Motor neuron (in vitro differentiated cells): ENCODE data around the gene EHMT1. TPM values are rescaled to one million over a fixed set of nuclear protein-coding genes. Genes with fewer than 3 reads are reported as not detected.

Experiments used
- ATAC-seq, 8 experiments: fragments of 200-7000 bp; cut with Tn5 transposase; replicated peaks in 6 of 8; 2 replicates each; pipeline ENCODE4 v1.8.0; 2021; ENCODE audit warnings: mild to moderate bottlenecking in 8 of 8, moderate library complexity in 8 of 8
- H3K27ac ChIP-seq, 2 donors: fragments of 250-450 bp; sonication (Bioruptor Pico); 2 replicates each; pipeline ENCODE4 v1.9.0; 2021; ENCODE audit warnings: antibody characterized with exemption in 2 of 2, mild to moderate bottlenecking in 2 of 2, moderate library complexity in 1 of 2
- H3K4me1 ChIP-seq, 2 donors: fragments of 250-450 bp; sonication (Bioruptor Pico); replicated peaks in 1 of 2; 2 replicates each; pipeline ENCODE4 v1.6.1; 2021; ENCODE audit warnings: antibody characterized with exemption in 2 of 2, mild to moderate bottlenecking in 2 of 2, moderate library complexity in 1 of 2
- H3K4me3 ChIP-seq, 5 donors: fragments of 250-450 bp; sonication (Bioruptor Pico); 2 replicates each; pipeline ENCODE4 v1.9.0; 2021; ENCODE audit warnings: antibody characterized with exemption in 5 of 5, mild to moderate bottlenecking in 5 of 5, moderate library complexity in 4 of 5
- WGBS, 10 experiments: fragments of 450-650 bp; shearing (Covaris generic); methylation state at CpG; one replicate each; pipeline ENCODE4 v1.0.0; 2022; 5-methylcytosine and 5-hydroxymethylcytosine counted together
- in situ Hi-C, 9 experiments: fragments of 400-800 bp; cut with MboI; loops; one replicate each; pipeline ENCODE4 v1.15.0; 2021; ENCODE audit warnings: low sequenced_read_pairs in 9 of 9, low pct_unique_long_range_greater_than_20kb in 2 of 9; ENCODE audit not compliant: unreplicated experiment in 9 of 9
- total RNA-seq, 8 experiments: library from RNA; unstranded; fragments of 300-600 nt; gene quantifications; 2 replicates each; pipeline versions ENCODE4 v1.2.3 to v1.2.4, GENCODE V29; 2022

EHMT1 gene
- total RNA-seq, 8 experiments from 2014 or later, result 25.0 to 90.6 (median 42.6) TPM

DNA sequence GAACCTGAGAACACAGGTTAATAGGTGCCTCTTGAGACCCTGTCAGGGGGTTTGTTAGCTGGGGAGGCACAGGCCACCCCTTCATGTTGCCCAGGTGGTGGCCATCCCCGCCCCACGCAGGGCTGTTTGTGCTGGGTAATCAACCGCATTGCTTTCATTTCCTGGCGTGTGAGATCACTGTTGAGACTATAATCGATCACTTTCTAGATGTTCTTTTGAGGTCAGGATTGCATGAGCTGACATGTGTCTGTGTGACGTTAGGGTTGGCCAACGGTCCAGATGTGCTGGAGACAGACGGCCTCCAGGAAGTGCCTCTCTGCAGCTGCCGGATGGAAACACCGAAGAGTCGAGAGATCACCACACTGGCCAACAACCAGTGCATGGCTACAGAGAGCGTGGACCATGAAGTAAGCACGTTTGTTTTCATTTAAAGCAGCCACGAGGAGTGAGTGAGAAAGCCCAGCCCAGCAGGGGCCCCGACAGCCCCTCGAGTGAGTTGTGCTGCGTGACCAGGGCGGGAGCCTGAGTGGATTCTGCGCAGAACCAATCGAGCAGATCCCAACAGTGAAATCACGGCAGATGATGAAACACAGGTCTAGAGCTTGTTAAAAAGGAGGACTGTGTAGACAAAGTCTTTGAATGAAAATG lies 143.7 kb downstream of the EHMT1 start:
- no peak for ATAC-seq
- H3K27ac ChIP-seq, result no peak overlapping the region
- H3K4me3 ChIP-seq, result no peak overlapping the region
- peaks cover 14% of the 10 kb centered on the region in 2 donors for H3K4me1 ChIP-seq
- in situ Hi-C loops, result no loop called here
- WGBS, 10 experiments, result 69 to 100% (median 100%) methylated on average over 1 to 6 of the region's 21 CpGs; no CpG with 5 or more reads in 1 of the 10 experiments

DNA sequence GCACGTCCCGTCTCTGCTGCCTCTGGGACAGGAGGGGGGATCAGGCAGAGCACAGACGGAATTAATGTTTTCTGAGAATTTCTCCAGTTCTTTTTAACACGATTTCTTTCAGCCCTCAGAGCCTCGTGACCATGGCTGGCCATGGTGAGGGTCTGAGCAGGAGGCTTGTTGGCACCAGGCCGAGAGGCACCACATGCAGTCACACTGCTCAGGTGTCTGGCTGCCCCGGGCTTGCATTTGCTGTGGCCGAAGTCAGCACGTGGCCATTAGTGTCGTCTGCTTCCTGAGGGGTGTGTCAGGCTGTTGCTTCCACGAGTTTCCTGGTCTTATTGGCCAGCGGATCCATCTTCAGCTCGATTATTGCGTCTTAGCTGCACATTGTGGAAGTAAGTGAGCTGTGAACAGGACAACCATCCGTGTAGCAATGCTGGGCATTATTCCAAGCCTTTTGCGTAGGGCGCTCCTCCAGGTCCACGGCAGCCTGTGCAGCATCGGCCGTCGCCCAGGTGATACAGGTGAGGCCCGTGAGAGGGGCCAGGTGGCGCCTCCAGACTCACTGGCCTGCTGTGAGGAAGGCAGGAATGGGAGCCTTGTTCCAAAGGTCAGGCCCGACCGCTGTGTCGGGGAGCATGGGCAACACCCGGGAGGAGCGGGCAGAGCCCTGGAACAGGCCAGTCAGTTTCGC lies 144.6 kb downstream of the EHMT1 start:
- H3K4me3 ChIP-seq, result no peak overlapping the region
- H3K4me1 ChIP-seq, result peaks cover 14% of the 10 kb centered on the region in 2 donors
- in situ Hi-C loops, result no loop called here
- no peak for ATAC-seq
- H3K27ac ChIP-seq, result no peak overlapping the region
- 83 to 100% (median 92%) methylated on average over 1 to 9 of the region's 29 CpGs; no CpG with 5 or more reads in 4 of the 10 experiments for WGBS, 10 experiments

DNA sequence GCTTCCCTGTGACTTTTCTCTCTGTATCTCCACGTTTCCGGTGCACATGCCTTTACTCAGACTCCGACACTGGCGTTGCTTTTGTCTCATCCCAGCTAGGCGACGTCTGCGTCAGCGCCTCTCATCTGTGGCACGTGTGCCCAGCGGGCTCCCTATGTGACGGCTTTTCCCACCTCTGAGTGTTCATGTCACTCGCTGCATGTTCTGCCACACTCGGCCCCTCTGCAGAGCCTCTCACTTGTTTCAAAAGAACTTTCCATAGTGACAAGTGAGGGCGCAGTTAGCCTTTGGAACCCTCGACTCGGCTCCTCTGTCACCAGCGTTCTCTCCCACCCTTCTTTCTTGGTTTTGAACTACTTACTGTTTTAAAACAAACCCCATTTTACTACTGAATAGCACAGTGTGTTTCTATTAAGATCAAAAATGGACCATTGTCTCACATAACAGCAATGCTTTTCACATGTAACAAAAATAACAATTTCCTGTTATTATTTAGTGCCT lies 145.4 kb downstream of the EHMT1 start:
- WGBS, 10 experiments, result 60 to 98% (median 90%) methylated on average over 1 to 11 of the region's 17 CpGs; no CpG with 5 or more reads in 2 of the 10 experiments
- no peak overlapping the region for H3K4me3 ChIP-seq
- H3K4me1 ChIP-seq, result peaks cover 14% of the 10 kb centered on the region in 2 donors
- in situ Hi-C loops, result no loop called here
- H3K27ac ChIP-seq, result no peak overlapping the region
- no peak for ATAC-seq

DNA sequence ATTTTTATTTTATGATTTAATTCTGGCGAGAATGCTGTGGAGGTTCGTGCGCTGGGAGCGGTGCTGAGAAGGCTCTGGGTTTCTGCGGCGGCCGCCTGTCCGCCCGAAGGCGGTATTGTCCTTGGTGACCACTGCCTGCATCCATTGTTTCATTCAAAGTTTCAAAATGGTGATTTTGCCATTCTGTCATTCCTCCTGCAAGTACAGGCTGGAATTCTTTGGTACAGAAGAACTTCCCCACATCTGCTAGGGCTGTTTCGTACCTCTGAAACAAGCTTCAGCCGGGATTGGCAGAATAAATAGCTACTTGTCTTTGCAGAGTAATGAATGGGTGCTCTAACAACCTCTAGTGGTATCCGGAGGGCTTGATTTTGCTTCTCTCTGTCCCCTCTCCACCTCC lies 146.2 kb downstream of the EHMT1 start:
- ATAC-seq, result peak in 6 of 8 experiments; percentile 14 to 55 (median 34)
- 14 to 96% (median 74%) methylated on average over 1 to 12 of the region's 13 CpGs; no CpG with 5 or more reads in 2 of the 10 experiments for WGBS, 10 experiments
- Histone ChIP-seq H3K27ac (peak overlapping the region in 1 of 2 donors; percentile 12), H3K4me1 (peaks cover 8 to 9% of the 10 kb centered on the region in 2 donors), H3K4me3 (no peak overlapping the region)
- in situ Hi-C loops, result no loop called here

DNA sequence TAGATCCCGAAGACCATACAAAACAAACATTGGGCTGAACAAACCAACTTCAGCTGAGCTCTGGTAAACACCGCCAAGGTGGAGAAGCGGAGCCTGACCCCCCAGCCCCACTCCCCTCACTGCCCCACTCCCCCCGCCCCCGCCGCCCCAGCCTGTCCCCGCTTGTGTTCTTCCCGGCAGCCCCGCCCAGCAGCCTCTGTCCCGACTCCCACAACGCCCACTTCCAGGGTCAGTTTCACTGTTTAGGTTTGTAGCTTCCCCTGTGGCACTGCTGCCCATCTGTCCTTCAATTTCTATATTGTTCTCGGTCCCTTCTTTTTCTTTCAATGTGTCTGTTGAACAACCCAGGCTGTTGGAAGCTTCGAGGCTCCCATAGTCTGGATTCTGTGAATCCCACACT lies 146.7 kb downstream of the EHMT1 start:
- H3K4me3 ChIP-seq, result no peak overlapping the region
- ATAC-seq, result peak in 3 of 8 experiments; percentile 33 to 53 (median 52)
- WGBS, 10 experiments, result 56 to 100% (median 80%) methylated on average over 1 to 2 of the region's 13 CpGs; no CpG with 5 or more reads in 5 of the 10 experiments

DNA sequence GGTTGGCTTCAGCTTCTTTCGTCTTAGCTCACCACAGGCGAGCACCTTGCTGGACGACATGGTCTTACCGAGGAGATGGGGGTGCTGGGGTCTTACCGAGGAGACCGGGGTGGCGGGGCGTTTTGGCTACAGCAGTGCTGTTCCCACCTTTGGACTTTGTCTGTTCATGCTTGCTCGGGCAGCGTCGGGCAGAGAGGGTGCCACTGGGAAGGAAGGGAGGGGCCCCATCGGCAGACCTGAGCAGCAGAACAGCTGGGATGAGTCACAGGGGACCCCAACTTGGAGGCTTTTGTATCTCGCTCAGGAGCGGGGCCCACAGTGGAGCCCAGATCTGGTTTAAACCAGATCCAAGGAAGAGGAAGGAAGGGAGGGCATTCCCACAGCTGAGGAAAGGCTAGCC lies 152.8 kb downstream of the EHMT1 start:
- 78 to 100% (median 88%) methylated on average over 2 to 5 of the region's 14 CpGs; no CpG with 5 or more reads in 6 of the 10 experiments for WGBS, 10 experiments
- no peak for ATAC-seq
- Histone ChIP-seq H3K4me3 (no peak overlapping the region), H3K4me1 (no peaks in the 10 kb centered on the region), H3K27ac (no peak overlapping the region)
- in situ Hi-C loops, result no loop called here

More for the DNA sequence above, 146.7 kb downstream of the EHMT1 start:
- in situ Hi-C loops, result no loop called here
- Histone ChIP-seq H3K4me1 (peaks cover 5 to 6% of the 10 kb centered on the region in 2 donors), H3K27ac (no peak overlapping the region)

DNA sequence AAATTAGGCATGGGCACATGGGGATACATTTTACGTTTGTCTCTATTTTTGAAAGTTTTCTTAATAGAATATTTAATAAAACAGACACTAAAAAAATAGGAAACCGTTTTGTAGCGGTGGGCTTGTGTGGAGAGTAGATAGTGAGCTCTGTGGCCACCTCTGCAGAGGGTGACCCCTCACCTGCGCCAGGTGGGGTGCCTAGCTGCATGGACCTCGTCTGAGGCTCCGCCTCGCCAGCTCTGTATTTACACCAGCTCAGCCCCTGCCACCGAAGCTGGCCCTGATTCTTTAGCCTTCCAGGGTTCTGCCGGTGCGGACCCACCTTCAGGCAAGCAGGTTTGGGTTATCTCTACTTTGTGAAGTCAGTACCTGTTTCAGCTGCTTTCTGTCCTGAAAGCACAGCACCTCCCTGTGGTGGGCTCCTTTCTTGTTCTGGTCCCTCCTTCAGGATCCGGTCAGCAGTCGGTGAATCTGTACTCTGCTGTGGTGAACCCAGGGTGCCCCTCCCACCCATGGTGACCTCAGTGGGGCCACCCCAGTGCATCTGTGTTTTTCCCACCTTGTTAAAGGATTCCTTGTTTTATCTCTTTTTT lies 153.6 kb downstream of the EHMT1 start:
- H3K4me1 ChIP-seq, result no peaks in the 10 kb centered on the region
- in situ Hi-C loops, result no loop called here
- H3K4me3 ChIP-seq, result no peak overlapping the region
- no peak for ATAC-seq
- 62 to 100% (median 93%) methylated on average over 1 to 7 of the region's 12 CpGs; no CpG with 5 or more reads in 1 of the 10 experiments for WGBS, 10 experiments
- no peak overlapping the region for H3K27ac ChIP-seq

DNA sequence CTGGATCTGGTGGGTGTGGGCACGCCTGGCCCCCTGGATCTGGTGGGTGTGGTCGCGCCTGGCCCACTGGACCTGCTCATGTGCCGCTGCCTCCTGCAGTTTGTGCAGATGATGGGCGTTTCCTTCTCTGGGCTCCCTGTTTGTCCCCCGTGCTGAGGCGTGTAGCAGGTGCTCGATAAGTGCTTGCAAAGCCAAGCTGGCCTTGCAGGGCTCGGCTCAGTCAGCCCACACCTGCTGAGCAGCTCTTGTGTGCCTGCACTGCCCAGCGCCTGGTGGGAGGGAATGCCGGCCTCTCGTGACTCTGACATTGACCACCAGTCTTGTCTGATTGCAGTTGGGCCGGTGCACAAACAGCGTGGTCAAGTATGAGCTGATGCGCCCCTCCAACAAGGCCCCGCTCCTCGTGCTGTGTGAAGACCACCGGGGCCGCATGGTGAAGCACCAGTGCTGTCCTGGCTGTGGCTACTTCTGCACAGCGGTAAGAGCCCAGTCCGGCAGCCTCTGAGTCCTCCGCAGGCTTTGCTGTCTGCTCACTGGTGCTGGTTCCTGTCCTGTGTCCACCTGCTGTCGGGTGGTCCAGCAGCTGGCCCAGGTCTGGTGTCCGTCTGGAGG lies 156.1 kb downstream of the EHMT1 start:
- no peak for ATAC-seq
- Histone ChIP-seq H3K4me3 (no peak overlapping the region), H3K27ac (no peak overlapping the region), H3K4me1 (no peaks in the 10 kb centered on the region)
- 92 to 100% (median 99%) methylated on average over 1 to 8 of the region's 24 CpGs; no CpG with 5 or more reads in 4 of the 10 experiments for WGBS, 10 experiments
- in situ Hi-C loops, result no loop called here

DNA sequence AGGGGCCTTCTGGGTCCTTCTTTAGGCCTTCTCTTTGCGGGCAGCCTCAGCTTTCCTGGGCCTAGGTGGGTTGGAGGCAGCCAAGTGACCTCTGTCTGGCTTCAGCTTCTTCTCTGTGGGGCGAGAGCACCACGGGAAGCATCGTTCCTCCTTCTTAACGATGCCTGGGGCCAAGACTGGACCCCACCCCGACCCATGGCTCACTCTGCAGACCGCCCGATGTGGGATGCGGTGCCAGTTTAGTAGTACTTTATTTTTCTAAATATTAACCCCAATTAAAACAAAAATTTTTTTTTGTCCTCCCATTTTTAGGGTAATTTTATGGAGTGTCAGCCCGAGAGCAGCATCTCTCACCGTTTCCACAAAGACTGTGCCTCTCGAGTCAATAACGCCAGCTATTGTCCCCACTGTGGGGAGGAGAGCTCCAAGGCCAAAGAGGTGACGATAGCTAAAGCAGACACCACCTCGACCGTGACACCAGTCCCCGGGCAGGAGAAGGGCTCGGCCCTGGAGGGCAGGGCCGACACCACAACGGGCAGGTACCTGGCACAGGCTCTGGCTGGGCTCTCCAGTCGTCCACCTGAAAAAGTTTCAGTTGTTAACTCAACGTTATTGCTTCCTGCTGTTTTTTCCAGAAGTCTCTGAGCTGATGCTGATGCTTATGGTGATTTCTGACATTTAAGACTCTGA lies 157.6 kb downstream of the EHMT1 start:
- no peak for ATAC-seq
- WGBS, 10 experiments, result 80 to 100% (median 95%) methylated on average over 1 to 22 of the region's 22 CpGs; no CpG with 5 or more reads in 1 of the 10 experiments
- Histone ChIP-seq H3K4me1 (no peaks in the 10 kb centered on the region), H3K27ac (no peak overlapping the region), H3K4me3 (no peak overlapping the region)
- in situ Hi-C loops, result no loop called here

DNA sequence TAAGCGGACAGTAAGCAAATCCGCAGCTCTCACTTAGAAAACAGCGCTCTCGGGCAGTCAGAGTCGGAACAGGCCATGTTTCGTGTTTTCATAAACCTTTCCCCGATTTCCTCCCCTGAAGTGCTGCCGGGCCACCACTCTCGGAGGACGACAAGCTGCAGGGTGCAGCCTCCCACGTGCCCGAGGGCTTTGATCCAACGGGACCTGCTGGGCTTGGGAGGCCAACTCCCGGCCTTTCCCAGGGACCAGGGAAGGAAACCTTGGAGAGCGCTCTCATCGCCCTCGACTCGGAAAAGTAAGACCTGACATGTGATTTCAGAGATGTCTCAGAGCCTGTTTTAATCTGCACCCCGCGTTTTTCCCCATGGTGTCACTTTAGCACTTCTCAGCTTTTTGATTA lies 159.0 kb downstream of the EHMT1 start:
- in situ Hi-C loops, result no loop called here
- Histone ChIP-seq H3K4me1 (no peaks in the 10 kb centered on the region), H3K4me3 (no peak overlapping the region), H3K27ac (no peak overlapping the region)
- no peak for ATAC-seq
- WGBS, 10 experiments, result 83 to 100% (median 90%) methylated on average over 2 to 14 of the region's 20 CpGs; no CpG with 5 or more reads in 2 of the 10 experiments

DNA sequence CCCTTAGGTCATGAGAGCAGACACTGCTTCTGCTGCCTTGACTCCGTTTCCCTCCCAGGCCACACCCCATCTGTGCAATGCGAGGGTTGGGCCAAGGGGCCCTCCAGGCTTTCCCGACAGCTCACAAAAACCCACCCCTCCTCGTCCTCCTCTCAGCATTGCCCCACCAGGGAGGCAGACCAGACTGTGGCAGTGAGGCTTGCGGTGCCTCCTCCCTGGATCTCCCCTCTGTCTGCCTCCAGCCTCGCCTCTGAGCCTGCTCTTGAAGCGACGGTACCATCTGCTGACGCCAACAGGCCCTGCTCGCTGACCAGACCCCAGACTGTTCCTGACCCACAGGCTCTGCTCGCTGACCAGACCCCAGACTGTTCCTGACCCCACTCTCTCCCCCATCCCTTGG lies 159.5 kb downstream of the EHMT1 start:
- WGBS, 10 experiments, result 60 to 100% (median 100%) methylated on average over 1 to 7 of the region's 11 CpGs; no CpG with 5 or more reads in 5 of the 10 experiments
- Histone ChIP-seq H3K27ac (no peak overlapping the region), H3K4me1 (no peaks in the 10 kb centered on the region), H3K4me3 (no peak overlapping the region)
- in situ Hi-C loops, result no loop called here
- peak in 1 of 8 experiments; percentile 46 for ATAC-seq

DNA sequence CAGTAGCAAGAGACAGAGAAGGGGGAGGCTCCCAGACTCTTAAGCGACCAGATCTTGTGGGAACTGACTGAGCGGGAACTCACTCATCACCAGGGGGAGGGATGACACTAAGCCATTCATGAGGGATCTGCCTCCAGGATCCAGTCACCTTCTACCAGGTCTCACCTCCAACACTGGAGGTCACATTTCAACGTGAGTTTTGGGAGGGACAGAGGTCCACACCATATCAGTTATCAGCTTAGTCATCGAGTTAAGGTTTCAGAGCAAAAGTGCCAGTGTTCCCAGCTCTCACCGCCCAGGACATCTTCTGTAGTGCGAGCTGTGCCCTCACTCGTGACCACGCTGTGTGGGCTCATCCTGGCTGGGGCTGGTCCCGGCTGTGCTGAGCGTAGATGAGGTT lies 160.1 kb downstream of the EHMT1 start:
- in situ Hi-C loops, result no loop called here
- 80 to 100% (median 95%) methylated on average over 1 to 8 of the region's 10 CpGs; no CpG with 5 or more reads in 4 of the 10 experiments for WGBS, 10 experiments
- Histone ChIP-seq H3K4me1 (no peaks in the 10 kb centered on the region), H3K27ac (no peak overlapping the region), H3K4me3 (no peak overlapping the region)
- no peak for ATAC-seq
